NCI-H2107 treated with DMSO at 0.1 percent for 48 hours (cell line): ENCODE results near the gene ARGLU1.
"Not testable (repeated sequence)": the region's sequence is repeated elsewhere in the genome, so short reads cannot be mapped to it uniquely, and the experiment has no call there.

Experiments used
- DNase-seq: peaks from one replicate; lab custom pipeline; 2025; ENCODE audit not compliant: unreplicated experiment; lab: John Stamatoyannopoulos, UW

ARGLU1 gene

DNA sequence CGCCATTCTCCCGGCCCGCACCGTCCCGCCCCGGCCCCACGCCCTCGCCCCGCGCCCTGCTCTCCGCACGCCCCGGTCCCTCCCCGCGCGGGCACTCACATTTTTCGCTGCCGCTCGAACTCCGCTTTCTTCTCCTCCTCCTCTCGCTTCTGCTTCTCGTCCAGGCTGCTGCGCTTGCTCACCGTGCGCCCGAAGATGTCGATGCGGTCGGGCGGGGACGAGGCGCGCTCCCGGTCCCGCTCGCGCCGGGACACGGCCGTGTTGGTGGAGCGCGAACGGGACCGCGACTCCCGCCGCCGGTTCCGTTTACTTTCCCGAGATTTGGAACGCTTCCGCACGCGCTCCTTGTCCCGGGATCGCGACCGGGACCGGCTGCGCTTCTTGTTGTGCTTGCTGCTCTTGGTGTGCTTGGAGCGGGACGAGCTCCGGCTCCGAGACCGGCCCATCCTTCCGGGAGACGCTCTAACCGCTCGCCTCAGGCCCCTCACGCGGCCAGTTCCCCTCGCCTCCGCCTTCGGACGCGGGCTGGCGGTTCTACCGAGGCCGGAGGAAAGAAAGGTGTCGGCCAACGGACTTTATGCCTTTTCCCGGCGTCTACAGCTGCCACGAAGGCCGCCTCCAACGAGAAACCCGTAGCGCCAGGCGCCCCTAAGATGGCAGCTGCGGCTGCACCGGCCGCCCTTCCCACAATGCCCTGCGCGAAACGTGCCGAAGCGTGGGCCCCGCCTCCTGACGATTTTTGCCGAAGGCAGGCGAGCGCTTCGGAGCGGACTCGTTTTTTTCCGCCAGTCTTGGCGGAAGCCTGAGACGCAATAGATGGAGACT is at the start of gene ARGLU1:
ARGLU1 (minus strand) TSS at position 664 of the 825 bp plus-strand sequence; CDS start at position 446, 218 bp downstream.
- peak; percentile 62 for DNase-seq

GRCh38 chr13:106617561-106617960 is 49.6 kb upstream of the ARGLU1 start:
- no peak for DNase-seq

- no peak for DNase-seq
These were observed 48.8 kb upstream of the ARGLU1 start for GRCh38 chr13:106616729-106617128.

- DNase-seq = no peak
These were observed 46.9 kb upstream of the ARGLU1 start for GRCh38 chr13:106614874-106615273.

DNA sequence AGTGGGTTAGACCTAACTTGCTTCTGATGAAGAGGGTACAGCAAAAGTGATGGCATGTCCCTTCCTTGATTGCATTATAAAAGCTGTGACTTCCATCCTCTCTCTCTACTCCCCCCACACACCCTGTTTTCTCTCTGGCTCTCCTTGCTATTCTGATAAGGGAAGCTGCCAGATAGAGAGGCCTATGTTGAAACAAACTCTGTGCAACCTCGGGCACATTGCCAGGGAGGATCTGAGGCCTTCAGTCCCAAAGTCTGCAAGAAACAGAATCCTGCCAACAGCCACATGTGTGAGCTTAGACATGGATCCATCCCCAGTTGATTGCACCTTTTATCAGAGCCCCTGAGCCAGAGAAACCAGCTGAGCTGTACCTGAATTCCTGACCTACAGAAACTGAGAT is 44.8 kb upstream of the ARGLU1 start:
- DNase-seq = no peak

DNA sequence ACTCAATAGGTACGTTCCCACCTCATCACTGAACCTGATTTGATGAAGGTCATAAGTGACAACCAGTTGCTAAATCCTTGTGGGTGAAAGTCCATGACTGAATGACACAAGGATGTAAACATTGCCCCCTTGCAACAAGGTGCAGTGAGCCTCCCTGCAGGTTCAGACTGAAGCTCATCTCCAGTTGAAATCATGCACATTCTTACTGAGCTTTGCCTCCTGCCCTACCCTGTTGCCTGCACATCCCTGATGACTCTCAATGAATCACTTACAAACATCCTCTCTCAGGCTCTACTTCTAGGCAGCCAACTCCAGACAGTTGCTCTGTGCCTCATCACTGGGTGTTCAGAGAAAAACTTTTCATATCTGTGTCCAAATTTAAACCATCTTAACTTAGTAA is 42.5 kb upstream of the ARGLU1 start:
- no peak for DNase-seq

DNA sequence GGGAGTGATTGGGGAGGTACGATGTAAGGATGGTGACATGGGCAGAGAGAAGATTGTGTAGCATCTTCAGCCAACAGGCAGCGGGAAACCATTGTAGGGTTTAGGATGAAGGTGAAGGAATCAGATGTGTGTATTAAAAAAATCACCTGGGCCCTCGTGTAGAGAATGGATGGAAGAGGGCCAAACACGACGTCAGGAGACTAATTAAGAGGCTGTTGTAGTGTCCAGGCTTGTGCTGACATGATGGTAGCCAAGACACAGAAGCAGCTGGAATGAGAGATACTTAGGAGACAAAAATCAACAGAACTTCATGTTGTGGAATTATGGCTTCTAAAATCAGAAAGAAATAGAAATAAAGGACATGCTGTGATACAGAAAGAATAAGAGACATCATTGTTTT is 41.2 kb upstream of the ARGLU1 start:
- no peak for DNase-seq

DNA sequence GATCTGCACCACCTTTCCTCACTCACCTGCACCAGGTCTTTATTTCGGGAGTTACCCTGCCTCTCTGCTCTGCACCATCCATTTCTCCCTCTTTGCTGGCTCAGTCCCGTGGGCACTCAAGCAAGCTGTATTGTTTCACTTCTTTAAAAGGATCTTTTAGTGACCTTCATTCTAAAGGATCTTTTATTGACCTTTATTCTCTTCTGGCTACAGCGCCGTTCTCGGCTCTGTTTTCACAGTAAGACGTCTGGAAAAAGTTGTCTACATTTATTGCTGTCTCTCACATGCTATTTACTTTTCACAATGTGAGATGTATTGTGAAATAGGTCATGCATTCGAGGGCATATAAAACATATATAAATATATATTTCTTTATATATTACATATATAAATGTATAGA is 35.6 kb upstream of the ARGLU1 start:
- DNase-seq = no peak

DNA sequence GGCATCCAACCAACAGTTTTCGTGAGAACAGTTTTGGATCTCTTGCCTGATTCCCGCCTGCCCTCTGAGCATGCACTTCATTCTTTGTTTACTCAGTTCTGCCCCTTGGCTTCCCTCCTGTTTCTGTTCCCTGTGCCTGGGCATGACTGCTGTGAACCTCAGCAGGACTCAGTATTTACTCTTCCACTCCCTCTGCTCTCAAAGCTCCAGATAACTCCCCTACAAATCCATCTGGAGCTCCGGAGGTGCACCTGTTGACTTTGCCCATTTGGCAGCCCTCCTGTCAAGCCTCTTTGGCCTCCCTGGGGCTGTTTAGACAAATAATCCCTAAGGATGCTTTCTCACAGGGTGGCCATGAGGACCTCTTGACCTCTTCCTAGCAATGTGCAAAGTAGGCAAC is 34.2 kb upstream of the ARGLU1 start:
- no peak for DNase-seq

DNA sequence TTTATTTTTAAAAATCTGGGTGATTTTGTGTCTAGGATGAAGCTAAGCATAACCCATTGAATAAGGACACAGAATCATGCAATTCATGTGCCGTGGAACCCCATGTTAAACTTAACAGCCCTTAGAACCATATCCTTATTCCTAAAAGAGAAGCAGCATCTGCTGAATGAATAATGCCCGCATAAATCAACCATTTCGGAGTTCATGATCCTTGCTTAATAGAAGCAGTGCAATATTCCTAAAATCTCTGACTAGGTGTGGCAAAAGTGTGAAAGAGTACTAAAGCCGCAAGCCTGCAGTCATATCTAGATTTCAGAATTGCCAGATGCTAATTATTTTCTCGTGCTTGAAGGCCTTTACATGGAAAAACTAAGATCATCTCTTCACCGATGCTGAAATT is 33.6 kb upstream of the ARGLU1 start:
- DNase-seq = no peak

DNA sequence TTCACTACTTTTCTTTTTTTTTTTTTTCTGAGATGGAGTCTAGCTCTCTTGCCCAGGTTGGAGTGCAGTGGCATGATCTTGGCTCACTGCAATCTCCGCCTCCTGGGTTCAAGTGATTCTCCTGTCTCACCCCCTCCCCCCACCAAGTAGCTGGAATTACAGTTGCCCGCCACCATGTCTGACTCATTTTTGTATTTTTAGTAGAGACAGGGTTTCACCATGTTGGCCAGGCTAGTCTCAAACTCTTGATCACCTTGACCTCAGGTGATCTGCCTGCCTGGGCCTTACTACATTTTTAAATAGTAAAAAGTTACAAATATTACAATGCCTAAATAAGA is 32.8 kb upstream of the ARGLU1 start:
- DNase-seq = not testable (repeated sequence)

DNA sequence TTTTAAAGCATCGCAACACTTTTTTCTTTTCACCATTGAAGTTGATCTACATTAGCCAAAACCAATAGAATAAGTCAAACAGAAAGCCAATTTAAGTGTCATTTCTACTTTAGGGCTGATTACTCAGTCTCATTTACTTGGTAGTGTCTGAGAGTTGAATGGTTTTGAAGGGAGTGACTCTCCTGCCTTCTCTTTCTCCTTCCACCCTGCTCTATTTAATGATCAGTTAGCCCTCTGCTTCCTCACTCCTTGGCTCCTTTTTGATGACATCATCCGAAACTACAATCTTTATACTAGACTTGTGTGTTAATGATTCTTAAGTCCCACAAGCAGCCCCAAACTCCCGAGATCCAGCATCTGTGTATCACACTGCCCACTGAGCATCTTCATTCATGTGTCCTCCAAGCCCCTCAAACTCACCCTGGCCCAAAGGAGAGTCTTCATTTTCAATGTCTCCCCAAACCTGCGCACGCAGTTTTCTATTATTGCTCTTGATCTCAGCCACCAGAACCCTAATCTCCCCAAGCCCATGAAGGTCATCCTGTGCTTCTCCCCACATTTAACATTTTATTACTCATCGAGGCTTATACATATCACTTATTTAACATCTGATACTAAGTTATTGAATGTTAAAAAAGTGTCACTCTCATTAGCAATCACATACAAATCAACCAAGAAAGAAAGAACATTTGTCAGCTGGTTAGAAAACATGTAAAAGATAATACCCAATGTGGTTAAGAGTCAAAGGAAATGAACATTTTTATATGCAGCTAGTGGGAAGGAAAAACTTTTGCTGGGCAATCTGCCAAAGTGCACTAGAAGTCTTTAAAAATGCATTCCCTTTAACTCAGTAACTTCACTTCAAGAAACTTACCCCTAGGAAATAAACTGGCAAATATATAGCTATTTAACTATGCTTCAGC is 32.2 kb upstream of the ARGLU1 start:
- DNase-seq = no peak

GRCh38 chr13:106597749-106598395 is 29.9 kb upstream of the ARGLU1 start:
- DNase-seq = no peak

- no peak for DNase-seq
These were observed 29.2 kb upstream of the ARGLU1 start for GRCh38 chr13:106597186-106597585.

GRCh38 chr13:106596275-106596937 is 28.5 kb upstream of the ARGLU1 start:
- DNase-seq = no peak

- DNase-seq = no peak
These were observed 27.7 kb upstream of the ARGLU1 start for GRCh38 chr13:106595625-106596024.

DNA sequence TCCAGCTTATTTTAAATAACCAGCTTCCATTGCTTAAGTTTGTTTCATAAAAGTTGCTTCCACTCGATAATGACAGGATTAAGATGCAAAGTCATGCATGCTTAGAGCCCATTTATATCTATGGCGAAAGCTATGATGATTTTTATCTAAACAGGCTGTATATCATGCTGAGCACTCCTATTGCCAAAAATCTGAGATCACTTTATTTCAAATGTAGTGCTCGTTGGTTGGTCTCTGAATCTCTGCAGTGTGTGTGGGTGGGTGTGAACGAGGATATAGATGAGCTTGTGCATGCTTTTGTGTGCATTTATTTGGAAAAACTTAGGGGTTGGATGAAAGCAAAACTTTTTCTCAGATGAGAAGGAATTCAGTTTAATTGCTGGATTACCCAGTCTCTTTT is 27.0 kb upstream of the ARGLU1 start:
- DNase-seq = no peak

GRCh38 chr13:106593132-106593531 is 25.2 kb upstream of the ARGLU1 start:
- no peak for DNase-seq

- DNase-seq = no peak
These were observed 23.4 kb upstream of the ARGLU1 start for GRCh38 chr13:106591299-106591698.

DNA sequence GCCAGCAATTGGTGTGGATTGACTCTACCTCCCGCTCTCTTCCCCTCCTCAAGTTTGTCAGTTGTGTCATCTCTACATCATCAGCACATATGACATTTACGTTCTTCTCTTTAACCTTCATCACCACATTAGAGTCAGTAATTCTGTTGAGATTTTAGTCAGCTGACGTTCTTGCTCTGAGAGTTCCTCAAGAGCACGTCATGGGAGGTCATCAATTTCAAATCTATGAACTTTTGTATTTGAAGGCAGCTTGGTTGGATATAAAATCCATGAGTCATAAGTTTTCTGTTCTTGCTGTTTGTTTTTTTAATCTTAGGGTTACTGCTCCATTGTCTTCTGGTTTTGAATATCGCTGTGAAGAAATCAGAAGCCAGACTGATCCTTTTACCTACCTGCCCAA is 21.8 kb upstream of the ARGLU1 start:
- no peak for DNase-seq

GRCh38 chr13:106588367-106588766 is 20.4 kb upstream of the ARGLU1 start:
- no peak for DNase-seq
